Esophagus muscularis mucosa (tissue), 3 donors: ENCODE data around the gene WWOX.

Experiments
- POLR2A ChIP-seq: fragments of 450-650 bp; IDR thresholded peaks from one replicate; pipeline ENCODE4 v1.6.1; 2017; ENCODE audit warnings: antibody characterized with exemption, moderate library complexity, mild to moderate bottlenecking, low read depth
- POLR2AphosphoS5 ChIP-seq, 2 donors: sonication (generic); formaldehyde crosslinking; IDR thresholded peaks; one replicate each; pipeline ENCODE4 v1.6.1; 2017; ENCODE audit warnings: antibody characterized with exemption in 2 of 2
- TF ChIP-seq, protein P1 (sequence below), 3 experiments: fragments of 200-600 bp in 2 of 3; fragments of 450-650 bp in 1 of 3; sonication (generic) in 2 of 3; IDR thresholded peaks; one replicate each; pipeline ENCODE4 v1.5.1; 2017 to 2019; ENCODE audit warnings: antibody characterized with exemption in 3 of 3, mild to moderate bottlenecking in 2 of 3, moderate library complexity in 1 of 3

DNA sequence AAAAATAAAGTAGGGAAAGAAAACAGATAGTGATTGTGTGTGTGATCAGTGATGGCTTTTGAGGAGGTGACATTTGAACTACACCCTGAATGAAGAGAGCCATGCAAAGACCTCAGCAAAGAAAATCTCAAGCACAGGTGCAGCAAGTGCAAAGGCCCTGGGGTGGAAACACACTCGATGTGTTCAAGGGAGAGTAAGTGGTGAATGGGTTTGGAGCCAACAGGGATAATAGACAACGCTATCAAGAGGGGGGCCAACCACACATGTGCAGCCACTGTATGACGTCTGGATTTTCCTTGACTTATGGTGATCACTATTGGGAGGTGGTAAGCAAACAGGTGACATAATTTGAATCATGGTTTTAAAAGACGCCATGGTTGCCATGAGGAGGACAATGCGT, 564.2 kb downstream of the WWOX start:
- no peak for TF ChIP-seq POLR2A
- TF ChIP-seq POLR2AphosphoS5 (IDR thresholded peaks at IDR 0.05) = no peak
- TF ChIP-seq, protein P1, sequence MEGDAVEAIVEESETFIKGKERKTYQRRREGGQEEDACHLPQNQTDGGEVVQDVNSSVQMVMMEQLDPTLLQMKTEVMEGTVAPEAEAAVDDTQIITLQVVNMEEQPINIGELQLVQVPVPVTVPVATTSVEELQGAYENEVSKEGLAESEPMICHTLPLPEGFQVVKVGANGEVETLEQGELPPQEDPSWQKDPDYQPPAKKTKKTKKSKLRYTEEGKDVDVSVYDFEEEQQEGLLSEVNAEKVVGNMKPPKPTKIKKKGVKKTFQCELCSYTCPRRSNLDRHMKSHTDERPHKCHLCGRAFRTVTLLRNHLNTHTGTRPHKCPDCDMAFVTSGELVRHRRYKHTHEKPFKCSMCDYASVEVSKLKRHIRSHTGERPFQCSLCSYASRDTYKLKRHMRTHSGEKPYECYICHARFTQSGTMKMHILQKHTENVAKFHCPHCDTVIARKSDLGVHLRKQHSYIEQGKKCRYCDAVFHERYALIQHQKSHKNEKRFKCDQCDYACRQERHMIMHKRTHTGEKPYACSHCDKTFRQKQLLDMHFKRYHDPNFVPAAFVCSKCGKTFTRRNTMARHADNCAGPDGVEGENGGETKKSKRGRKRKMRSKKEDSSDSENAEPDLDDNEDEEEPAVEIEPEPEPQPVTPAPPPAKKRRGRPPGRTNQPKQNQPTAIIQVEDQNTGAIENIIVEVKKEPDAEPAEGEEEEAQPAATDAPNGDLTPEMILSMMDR (IDR thresholded peaks at IDR 0.05) = no peak
